NCI-H2029 treated with DMSO at 0.1 percent for 48 hours (cell line): ENCODE results near the gene SPAG6.
"Not testable (repeated sequence)": the region's sequence is repeated elsewhere in the genome, so short reads cannot be mapped to it uniquely, and the experiment has no call there.

Source experiments
- DNase-seq: peaks from one replicate; lab custom pipeline; 2025; lab: John Stamatoyannopoulos, UW

Gene SPAG6

DNA sequence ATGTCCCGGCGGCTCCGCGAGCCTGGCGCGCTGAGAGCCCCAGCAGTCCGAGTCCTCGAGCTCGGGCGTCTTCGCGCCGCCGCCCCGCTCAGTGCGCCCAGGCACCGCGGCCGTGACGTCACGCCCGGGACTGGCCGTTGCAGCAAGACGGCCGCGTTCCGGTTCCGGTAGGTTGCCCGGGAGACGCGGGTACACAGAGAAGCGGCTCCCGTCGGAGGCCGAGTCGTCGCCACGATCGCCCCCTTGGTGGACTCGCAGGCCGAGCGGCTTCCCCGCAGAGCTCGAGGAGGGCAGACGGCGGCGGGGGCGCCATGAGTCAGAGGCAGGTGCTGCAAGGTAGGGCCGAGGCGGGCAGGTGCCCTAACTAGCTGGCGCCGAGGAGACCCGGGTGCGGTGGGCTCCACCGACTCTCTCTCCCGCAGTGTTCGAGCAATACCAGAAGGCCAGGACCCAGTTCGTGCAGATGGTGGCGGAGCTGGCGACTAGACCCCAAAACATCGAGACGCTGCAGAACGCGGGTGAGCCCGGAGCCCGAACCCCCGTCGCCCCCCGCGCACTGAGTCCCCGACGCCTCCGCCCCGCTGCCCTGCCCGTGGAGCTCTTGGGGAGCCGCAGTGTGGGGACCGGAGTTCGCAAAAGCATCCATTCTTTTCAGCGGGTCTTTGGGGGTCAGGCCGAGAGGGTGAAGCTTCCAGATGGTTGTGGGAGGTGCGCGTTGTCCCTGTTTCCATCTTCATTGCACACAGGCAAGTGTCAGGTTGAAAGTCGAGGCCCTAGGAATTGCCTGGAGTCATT is at the start of gene SPAG6:
SPAG6 (plus strand) TSS at position 196 of the 795 bp plus-strand sequence; CDS start at position 312, 116 bp downstream.
- peak; percentile 21 for DNase-seq

DNA sequence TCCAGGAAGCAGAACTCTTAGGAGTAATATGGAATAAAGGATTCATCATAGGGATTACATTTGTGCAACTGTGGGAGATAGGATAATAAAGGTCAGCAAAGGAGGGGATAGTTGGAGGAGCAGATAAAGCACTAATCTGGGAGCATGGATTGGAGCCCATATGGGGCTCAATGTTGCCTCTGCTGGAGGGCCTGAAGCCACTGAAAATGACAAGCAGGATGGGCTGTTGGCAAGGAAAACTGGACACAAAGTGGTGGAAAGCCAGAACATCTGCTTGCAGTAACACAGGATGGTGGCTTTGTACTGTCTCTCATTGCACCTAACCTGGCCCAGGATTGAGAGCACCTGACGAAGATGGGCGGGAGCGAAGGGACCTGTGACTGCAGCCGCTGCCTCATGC is 44.1 kb upstream of the SPAG6 start:
- no peak for DNase-seq

DNA sequence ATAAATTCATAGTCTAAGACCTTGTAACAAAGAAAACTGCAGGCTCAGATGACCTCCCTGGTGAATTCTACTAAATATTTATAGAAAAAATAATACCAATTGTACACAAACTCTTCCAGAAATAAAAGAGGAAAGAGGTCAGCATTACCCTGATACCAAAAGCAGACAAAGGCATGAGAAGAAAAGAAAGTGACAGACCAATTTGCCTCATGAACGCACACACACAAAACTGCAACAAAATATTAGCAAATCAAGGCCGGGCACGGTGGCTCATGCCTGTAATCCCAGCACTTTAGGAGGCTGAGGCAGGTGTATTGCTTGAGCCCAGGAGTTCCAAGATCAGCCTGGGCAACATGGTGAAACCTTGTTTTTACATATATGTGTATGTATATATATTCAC is 41.8 kb upstream of the SPAG6 start:
- no peak for DNase-seq

DNA sequence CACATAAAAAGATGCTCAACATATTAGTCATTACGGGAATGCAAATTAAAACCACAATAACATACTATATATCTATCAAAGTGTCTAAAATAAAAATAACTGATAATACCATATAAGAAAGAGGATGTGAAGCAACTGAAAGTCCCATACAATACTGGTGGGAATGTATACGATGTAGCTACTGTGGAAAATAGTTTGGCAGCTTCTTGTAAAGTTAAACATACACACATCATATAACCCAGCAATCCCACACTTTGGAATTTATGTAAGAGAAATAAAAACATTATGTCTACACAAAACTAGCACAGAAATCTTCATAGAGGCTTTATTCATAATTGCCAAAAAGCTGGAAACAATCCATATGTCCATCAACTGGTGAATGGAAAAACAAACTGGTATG is 39.6 kb upstream of the SPAG6 start:
- DNase-seq = no peak

DNA sequence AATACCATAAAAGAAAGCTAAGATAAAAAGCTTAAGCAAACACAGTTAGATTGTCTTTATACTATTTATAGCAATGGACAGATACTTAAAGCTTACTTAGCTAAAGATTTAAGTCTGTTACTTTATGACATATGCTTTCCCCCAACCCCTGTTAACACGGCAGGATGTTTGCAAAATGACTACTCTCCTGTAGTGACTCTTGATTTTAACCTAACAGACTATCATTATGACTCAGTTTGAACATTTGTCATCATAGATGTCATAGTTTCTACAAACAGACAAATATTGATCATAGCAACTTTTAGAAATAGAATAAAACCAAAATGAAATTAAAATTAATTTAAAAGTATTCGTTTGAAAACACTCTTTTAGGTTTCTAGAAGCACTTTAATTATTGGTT is 36.9 kb upstream of the SPAG6 start:
- DNase-seq = no peak

DNA sequence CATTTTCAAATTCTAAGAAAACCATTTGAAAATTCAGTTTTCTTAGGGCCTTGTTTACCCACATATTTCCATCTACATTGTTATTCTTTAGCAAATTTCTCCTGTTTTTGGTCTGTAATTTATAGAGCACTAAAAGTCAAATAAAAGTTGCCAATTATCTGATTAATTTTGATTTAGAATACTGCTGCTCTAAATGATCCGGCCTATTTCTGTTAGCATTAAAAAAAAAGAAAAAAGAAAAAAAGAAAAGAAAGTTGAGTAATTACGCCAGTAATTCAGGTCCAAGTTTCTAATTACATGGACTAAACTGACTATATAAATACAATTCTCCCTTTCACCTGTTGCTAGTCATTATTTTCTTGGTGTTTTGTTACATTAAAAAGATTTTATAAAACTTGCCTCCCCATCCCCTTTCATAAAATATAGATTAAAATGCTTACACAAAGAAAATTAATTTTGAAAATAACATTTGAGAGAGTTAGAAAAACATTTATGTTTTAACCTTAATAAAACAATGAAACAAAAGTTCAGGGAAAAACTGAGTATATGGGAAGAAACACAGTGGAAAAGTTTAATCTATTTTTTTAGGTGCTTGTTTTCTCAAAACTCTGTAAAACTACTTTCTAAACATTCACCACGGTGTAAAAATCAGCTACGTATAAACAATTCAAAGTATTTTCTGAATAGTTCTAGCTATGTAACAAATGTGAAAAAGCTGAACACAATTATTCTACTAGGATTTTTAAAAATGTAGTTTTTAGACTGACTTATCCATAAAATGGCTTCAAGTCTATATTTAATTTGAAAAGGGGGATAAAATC is 35.9 kb upstream of the SPAG6 start:
- no peak for DNase-seq

DNA sequence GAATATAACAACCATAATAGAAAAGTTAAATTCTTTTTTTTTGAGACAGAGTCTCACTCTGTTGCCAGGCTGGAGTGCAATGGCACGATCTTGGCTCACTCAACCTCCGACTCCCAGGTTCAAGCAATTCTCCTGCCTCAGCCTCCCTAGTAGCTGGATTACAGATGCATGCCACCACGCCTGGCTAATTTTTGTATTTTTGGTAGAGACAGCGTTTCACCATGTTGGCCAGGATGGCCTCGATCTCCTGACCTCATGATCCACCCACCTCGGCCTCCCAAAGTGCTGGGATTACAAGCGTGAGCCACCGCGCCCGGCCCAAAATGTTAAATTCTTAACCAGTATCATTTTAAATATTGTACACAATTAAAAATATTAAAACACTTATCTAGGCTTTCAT is 35.3 kb upstream of the SPAG6 start:
- DNase-seq = not testable (repeated sequence)

DNA sequence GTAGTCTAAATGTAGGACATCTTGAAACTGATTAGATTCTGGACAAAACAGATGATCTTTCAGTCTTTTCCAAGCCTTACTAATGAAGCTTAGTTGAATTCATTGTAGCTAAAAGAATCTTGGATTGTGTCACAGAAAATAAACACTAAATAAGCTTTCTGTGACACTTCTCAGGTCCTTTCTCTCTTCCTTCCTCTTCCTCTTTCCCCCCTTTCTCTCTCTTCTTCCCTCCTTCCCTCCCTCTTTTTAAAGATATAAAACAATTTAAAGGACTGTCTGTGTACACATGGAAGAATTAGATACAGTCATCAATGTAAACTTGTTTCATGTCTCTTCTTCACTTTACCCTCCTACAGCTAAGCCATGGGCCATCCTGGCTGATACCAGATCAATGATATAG is 34.4 kb upstream of the SPAG6 start:
- no peak for DNase-seq

DNA sequence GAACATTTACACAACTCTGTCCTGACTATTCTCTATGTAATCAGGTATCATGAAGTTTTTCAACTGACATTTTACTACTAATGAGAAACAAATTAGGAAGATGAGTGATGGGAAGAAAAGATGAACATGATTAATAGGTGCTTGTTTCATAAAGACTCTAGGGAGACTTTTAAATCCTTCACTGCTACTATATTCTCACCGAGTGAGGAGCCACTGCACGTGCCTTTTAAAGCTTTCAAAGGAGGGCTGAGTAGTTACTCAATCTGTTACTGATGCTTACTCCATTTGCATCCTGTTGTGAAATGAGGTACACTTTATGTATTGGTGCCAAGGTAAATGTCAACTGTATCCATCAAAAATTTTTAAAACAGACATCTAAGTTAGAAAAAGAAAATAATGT is 30.4 kb upstream of the SPAG6 start:
- no peak for DNase-seq

DNA sequence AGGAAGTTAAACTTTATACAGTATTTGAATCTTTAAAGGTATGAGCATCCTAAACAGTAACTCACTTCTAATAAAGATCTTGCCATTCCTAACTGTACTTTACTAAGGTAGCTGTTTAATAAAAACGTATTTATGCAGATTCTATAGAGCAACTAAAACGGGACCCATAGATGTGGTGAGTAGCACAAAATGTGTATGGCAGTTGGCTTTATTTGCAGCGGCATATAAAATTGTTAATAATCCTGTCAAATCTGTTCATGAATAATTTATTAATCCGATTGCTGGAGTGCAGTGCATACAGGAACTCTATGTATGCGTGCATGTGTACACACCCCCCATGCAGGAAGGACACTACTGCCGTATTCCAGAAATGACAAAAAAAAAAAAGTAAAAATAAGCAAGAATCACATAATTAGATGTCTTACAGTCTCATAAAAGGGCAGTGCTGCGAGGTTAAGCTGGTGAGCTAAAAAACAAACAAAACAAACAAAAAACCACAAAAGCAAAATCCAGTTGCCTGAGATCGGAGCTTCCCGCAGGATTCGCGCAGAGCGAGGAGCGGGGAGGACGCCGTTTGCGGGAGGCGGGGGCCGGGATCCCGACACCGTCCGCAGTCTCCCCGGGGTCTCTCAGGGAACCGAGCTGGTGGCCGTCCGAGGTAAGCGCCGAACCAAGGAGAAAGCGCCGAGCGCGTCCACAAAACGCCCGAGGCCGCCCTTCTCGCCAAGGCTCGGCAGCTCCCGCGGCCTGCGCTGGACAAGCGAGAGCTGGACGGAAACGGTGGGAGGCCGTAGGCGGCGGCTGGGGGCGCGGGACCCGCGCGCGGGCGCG is 29.6 kb upstream of the SPAG6 start:
- no peak for DNase-seq

DNA sequence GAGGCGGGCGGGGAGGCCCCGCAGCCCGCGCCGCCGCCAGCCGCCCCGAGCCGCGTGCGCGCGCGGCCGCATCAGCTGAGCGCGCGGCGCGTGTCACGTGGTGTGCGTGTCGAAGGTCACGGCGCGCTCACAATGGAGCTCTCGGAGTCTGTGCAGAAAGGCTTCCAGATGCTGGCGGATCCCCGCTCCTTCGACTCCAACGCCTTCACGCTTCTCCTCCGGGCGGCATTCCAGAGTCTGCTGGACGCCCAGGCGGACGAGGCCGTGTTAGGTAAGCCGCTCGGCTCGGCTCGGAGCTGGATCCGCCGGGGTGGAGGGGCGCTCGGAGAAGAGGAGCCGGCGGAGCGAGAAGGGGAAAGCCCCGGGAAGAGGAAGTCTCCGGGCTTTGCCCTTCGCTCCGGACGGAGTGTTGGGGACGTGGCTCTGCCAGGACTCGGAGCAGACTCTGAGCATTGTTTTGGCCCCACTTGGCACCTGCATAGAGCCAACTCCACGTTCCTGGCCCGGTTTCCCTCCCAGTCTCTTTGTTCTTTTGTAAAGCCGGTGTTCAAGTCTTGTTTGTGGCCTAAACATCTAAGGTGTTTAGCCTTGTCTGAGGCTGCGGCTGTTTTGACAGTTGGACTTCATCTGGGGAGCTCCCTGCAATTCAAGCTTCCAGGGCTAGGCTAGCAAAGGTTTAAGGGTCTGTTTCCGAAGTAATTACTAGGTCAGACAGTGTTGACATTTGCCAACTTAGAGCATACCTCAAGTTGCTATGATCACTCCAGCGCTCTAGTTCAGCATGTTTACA is 28.8 kb upstream of the SPAG6 start, which contains the start of gene COMMD3:
COMMD3 (plus strand) TSS at position 103 of the 790 bp plus-strand sequence; CDS start at position 133, 30 bp downstream.
- DNase-seq = no peak

DNA sequence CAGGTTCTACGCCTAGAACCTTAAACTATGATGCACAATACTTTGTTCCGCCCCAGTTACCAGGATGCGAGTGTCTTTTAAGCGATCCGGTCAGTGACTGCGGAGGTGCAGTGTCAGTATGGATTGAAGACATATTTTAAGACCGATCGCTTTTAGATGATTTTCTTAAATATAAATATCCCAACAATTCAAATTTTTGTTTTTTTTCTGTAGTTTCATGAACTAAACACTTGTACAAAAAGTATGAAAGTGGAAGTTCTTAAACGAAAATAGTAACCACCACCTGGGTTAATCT is 28.3 kb upstream of the SPAG6 start:
- no peak for DNase-seq

DNA sequence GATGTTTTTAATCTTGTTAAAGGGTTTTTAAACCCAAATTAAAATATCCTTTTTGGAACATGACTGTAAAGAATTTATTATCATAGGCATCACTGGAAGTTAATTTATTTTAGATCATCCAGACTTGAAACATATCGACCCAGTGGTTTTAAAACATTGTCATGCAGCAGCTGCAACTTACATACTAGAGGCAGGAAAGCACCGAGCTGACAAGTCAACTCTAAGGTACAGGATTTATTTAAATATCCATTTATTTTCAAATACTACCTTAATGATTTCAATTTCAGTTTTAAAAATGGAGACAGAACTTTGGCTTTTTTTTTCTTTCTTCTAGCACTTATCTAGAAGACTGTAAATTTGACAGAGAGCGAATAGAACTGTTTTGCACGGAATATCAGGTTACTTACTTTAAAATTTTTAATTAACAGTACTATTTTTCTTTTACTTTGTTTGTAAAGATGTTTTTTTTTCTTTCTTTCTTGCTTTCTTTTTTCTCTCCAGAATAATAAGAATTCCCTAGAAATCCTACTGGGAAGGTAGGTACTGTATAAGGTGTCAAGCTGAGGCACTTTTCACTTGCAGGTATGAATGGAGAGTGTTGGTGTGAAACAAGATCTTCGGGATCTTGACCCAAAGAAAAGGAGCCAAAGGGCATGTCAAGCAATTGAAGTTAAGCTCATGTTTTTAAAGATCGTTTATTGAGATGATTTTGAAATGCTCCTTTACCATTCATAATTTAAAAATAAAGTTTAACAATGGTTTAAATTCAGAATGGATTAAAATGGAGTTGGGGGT is 27.3 kb upstream of the SPAG6 start:
- DNase-seq = no peak

DNA sequence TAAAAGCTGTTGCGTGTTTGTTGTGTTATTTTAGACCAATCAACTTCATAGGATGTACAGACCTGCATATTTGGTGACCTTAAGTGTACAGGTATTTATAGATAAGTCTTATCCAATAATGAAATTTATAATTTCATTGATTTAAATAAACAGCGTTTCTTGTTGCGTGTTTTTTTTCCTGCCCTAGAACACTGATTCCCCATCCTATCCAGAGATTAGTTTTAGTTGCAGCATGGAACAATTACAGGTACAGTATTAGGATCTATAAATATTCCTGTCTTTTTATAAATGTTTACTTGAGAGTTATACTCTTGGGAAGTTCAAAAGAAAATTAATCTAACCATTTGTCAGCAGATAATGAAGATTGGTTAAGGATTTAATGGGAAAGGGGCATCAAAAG is 26.5 kb upstream of the SPAG6 start:
- DNase-seq = no peak

DNA sequence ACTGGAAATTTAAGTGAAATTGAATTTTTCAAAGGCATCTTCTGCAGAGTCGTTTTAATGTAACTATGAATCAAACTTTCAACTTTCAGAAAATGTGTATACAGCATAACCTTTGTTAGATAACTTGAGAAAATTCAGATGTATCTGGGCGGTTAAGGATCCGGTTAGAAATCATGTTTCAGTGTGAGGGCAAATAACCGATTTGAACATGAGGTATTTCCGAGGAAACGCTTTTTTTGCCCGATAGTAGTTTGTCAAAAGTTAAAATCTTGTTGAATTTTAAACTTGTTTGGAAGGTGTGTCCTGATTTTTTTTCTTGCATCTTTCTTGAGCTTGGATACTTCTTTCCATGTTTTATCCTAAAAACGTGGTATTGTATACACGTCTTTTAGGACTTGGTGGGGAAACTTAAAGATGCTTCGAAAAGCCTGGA is 25.7 kb upstream of the SPAG6 start:
- DNase-seq = no peak

DNA sequence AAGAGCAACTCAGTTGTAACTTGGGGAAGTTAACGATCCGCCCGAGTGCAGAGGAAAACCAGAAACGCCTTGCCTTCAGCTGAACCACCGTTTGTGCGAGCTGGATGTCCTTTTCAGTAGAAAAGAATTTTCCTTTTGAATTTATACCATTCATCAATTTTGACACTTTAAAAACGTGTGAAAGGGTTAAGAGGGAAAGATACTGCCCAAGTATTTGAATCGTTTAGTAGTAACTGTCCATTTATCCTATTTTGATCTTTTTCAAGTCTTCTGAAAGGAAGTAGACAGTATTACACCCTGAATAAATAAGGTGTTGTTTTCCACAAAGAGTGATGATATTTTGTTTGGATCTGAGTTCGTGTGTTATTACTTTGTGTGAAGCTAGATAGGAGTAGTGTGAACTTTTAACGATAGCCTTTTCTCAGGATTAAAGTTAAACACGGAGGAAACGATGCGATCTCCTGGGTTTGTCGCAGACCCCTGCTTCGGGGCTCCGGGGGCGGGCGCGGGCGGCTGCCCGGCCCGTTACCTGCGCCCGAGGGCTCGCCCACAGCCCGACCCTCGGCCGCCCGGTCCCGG is 25.2 kb upstream of the SPAG6 start:
- DNase-seq = no peak

DNA sequence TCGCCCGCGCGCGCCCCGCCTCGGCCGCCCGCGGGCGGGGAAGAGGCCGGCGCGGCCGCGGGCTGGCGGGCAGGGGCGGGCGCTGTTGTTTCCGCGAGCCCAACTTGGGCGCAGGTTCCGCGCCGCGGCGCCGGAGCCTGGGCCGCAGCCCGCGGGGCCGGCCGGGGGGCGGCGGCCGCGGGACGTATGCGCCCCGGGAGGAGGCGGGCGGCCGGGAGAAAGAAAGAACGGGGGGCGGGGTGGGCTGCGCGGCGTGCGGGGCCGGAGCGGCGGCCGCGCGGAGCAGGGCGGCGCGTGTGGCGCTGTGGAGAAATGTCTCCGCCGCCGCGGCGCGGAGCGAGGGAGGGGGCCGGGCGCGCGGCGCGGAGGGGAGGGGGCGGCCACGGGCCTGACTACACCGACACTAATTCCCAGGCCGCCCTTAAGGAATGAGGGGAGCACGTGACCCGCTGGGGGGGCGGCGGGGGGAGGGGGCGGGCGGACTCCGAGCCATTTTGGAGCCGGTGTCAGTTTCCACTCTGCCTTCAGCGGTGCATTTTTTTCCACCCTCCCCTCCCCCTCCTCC is 24.6 kb upstream of the SPAG6 start, which contains the start of gene BMI1:
BMI1 (plus strand) TSS at position 509 of the 565 bp plus-strand sequence. CDS start 5,351 bp downstream, outside the sequence.
- DNase-seq = no peak

DNA sequence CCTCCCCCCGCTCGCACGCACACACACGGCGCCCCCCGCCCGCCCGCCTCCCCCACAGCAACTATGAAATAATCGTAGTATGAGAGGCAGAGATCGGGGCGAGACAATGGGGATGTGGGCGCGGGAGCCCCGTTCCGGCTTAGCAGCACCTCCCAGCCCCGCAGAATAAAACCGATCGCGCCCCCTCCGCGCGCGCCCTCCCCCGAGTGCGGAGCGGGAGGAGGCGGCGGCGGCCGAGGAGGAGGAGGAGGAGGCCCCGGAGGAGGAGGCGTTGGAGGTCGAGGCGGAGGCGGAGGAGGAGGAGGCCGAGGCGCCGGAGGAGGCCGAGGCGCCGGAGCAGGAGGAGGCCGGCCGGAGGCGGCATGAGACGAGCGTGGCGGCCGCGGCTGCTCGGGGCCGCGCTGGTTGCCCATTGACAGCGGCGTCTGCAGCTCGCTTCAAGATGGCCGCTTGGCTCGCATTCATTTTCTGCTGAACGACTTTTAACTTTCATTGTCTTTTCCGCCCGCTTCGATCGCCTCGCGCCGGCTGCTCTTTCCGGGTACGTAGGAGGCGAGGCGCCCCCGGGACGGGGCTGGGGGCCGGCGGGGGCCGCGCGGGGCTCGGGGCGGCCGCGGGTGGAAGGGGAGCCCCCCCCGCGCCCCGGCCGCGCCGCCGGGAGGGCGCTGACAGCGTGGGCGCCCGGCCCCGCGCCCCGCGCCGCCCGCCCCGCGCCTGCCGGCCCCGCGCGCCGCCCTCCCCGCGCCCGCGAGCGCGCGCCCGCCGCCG is 24.0 kb upstream of the SPAG6 start:
- no peak for DNase-seq
